GM19452 (cell line): ENCODE measurements around the gene BCAS3.

Experiments
- ATAC-seq: cut with Tn5 transposase; IDR thresholded peaks from one replicate; pipeline ENCODE4 v1.9.1; 2021; ENCODE audit not compliant: unreplicated experiment

Gene BCAS3

GRCh38 chr17:61412860-61413660 lies 735.4 kb downstream of the BCAS3 start:
- no peak for ATAC-seq

DNA sequence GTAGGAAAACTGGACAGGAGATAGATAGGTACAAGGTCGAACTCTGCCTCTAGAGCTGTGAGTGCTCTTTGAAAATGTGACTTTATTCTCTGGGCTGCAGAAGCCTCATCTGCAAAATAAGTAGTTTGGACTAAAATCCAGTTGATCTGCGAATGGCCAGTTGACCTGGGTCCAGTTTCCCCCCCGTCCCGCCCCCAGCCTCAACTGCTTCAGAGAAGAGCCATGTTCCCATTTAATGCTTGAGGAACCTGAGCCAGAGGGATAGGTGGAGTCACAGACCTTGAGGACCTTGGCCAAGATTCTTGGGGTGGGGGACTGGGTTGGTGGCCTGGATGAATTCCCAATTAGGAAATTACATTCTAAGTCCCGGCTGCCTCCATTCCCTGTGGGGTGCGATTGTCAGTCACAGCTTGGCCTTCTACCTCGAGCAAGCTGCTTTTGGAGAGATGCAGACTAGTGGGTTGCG lies 736.0 kb downstream of the BCAS3 start:
- no peak for ATAC-seq

GRCh38 chr17:61414141-61414935 lies 736.7 kb downstream of the BCAS3 start:
- no peak for ATAC-seq

- no peak for ATAC-seq
Observed at GRCh38 chr17:61414936-61415251, 737.2 kb downstream of the BCAS3 start.

GRCh38 chr17:61415374-61416210 lies 737.9 kb downstream of the BCAS3 start:
- no peak for ATAC-seq

- no peak for ATAC-seq
Observed at GRCh38 chr17:61416211-61416539, 738.5 kb downstream of the BCAS3 start.

GRCh38 chr17:61416540-61417363 lies 739.1 kb downstream of the BCAS3 start:
- peak; percentile 46 for ATAC-seq

DNA sequence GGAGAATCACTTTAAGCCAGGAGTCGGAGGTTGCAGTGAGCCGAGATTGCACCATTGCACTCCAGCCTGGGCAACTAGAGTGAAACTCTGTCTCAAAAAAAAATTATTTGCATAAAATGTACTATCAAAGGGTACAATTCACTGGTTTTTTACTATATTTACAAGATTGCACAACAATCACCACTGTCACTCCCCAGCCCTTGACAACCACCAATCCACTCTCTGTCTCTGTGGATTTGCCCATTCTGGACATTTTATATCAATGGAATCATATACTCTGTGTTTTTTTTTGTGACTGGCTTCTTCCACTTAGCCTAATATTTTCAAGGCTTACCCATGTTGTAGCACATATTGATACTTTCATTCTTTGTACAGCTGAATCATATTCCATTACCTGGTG lies 740.8 kb downstream of the BCAS3 start:
- no peak for ATAC-seq

DNA sequence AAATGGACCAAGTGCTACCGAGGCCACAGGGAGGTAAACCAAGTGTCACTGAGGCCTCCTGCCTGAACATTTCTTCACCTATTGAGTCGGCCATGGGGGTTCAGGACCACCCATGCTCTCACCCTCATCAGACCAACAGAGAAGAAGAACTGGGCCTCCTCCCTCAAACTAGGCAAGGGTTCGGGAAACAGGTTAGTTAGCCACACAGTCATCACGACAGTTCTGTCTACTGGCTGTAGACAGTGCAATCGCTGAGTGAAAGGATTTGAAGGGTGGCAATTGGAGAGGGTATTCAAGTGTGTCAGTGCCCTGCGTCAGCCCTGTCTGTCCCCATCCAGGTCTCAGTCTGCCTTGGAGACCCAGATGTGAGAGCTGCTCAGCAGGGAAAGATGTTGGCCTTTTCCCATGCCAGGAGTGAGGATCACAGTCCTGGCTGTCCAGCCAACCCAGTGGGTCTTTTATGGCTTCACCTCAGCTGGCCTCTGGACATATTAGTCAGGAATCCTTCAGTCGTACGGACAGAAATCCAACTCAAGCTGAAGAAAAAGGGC lies 741.9 kb downstream of the BCAS3 start:
- ATAC-seq: no peak

DNA sequence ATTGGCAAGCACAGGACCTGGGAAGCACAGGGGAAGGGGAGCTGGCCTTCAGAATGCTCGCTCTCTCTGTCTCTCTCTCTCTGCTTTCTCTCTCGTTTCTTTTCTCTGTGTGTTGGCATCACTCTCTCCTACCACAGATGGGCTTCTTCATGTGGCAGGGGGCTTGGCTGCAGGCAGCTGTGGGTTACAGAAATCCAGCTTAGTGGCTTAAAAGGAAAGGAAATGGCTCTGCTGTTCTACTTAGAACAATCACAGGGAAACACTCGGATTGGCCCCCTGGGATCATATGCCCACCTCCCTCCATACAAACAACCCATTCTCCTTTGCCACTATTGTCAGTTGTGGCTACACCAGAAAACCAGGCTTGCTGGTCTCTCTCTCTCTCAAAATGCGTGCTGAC lies 742.4 kb downstream of the BCAS3 start:
- ATAC-seq: no peak

GRCh38 chr17:61420745-61421398 lies 743.2 kb downstream of the BCAS3 start:
- ATAC-seq: no peak

GRCh38 chr17:61421460-61421859 lies 743.8 kb downstream of the BCAS3 start:
- ATAC-seq: no peak

- no peak for ATAC-seq
Observed at GRCh38 chr17:61422116-61422799, 744.6 kb downstream of the BCAS3 start.

- no peak for ATAC-seq
Observed at GRCh38 chr17:61422869-61423268, 745.2 kb downstream of the BCAS3 start.

DNA sequence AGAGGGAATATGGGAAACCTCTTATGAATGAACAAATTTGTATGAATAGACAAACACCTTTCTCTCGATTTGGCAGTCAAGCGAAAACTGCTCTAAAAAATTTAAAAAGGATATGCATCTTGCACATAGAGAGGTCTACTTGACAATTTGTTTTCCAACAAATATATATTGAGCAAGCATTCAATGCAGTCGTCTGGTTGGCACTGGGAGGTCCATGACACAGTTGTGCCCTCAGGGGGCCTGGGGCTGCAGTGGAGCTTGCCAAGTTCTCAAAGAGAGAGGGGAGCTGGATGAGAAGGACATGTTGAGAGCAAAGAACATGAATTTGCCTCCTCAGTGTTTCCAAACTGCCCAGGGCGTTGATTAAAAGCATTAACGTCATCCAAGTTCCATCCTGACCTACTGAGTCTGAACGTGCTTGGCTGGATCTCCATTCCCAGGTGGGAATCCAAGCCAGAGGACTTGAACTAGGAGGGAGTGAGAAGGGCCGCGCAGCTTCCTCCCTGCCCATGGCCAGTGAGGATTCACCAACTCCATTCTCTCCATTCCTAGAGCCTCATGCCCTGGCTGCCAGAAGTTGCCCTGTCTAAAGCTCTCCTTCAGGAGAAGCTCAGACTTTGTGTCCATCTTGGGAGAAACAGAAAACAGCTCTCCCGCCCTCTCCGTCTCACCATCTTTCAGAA lies 746.5 kb downstream of the BCAS3 start:
- no peak for ATAC-seq

- ATAC-seq: no peak
Observed at GRCh38 chr17:61425682-61426481, 748.2 kb downstream of the BCAS3 start.

- ATAC-seq: no peak
Observed at GRCh38 chr17:61426482-61427304, 749.0 kb downstream of the BCAS3 start.
